H1 (cell line): Measurements from ENCODE around the gene FAM149A. TPM values are rescaled to one million over a fixed set of nuclear protein-coding genes. Genes with fewer than 3 reads are reported as not detected.

Source experiments
- CHD1 ChIP-seq: IDR thresholded peaks from 2 replicates; pipeline ENCODE4 v1.6.1; 2012; ENCODE audit warnings: low read depth, low read length, improper control_type of control experiment
- EGR1 ChIP-seq: IDR thresholded peaks from 2 replicates; pipeline ENCODE4 v1.6.1; 2011; ENCODE audit warnings: low read depth, low read length, borderline replicate concordance
- GABPA ChIP-seq: IDR thresholded peaks from 2 replicates; pipeline ENCODE4 v1.6.1; 2011; ENCODE audit warnings: mild to moderate bottlenecking, low read length, moderate library complexity, borderline replicate concordance; ENCODE audit not compliant: insufficient read depth
- KDM1A ChIP-seq: fragments of 200-600, 300-600 bp; sonication (generic); IDR thresholded peaks from 2 replicates; pipeline ENCODE4 v1.7.1; 2016; ENCODE audit warnings: mild to moderate bottlenecking, low read length, borderline replicate concordance
- POLR2AphosphoS5 ChIP-seq: IDR thresholded peaks from 2 replicates; pipeline ENCODE4 v1.6.1; 2011; ENCODE audit warnings: low read depth, low read length
- RNF2 ChIP-seq: fragments of 200-900, 300-1000 bp; sonication (generic); IDR thresholded peaks from 2 replicates; pipeline ENCODE4 v1.7.1; 2016; ENCODE audit warnings: borderline replicate concordance, low read depth, mild to moderate bottlenecking, antibody characterized with exemption, low read length; ENCODE audit not compliant: poor library complexity, severe bottlenecking; ENCODE audit errors: missing control alignments
- RXRA ChIP-seq: IDR thresholded peaks from 2 replicates; pipeline ENCODE4 v1.6.1; 2011; ENCODE audit warnings: low read depth, mild to moderate bottlenecking, low read length, moderate library complexity; ENCODE audit not compliant: insufficient read depth
- TAF1 ChIP-seq: IDR thresholded peaks from 2 replicates; pipeline ENCODE4 v1.6.1; 2011; ENCODE audit warnings: mild to moderate bottlenecking, low read depth, low read length
- polyA plus RNA-seq, 7 experiments: library from polyadenylated mRNA; depleted of rRNA in 3 of 7; stranded (reverse) in 5 of 7; unstranded in 2 of 7; fragments of >200 nt in 5 of 7; fragments of 200-250 nt in 2 of 7; gene quantifications; 1 replicate in 5 of 7; 2 replicates in 1 of 7; 4 replicates in 1 of 7; pipeline versions ENCODE4 v1.2.1 to v1.2.3, GENCODE V29; 2011 to 2013; ENCODE audit warnings: missing spikeins in 2 of 7, mixed read lengths in 2 of 7
- total RNA-seq: library from RNA; stranded (reverse); fragmentation: NEBNext Ultra II Directional; extraction: Animal tissue kit (Norgen Biotek cat#: 25700); gene quantifications from 2 replicates; pipeline ENCODE4 v1.2.1, GENCODE V29; 2021
- TF ChIP-seq, protein P1 (sequence below): fragments of 300-600 bp; sonication (generic); IDR thresholded peaks from 2 replicates; pipeline ENCODE4 v1.7.1; 2012; ENCODE audit warnings: low read length, moderate library complexity, mild to moderate bottlenecking, inconsistent platforms; ENCODE audit not compliant: insufficient replicate concordance

Gene FAM149A
- total and polyA plus RNA-seq, 2 of the 8 experiments (the other 6 are each of a cell fraction or from before 2014, with no cell fraction given) = 6.1 to 8.5 TPM

DNA sequence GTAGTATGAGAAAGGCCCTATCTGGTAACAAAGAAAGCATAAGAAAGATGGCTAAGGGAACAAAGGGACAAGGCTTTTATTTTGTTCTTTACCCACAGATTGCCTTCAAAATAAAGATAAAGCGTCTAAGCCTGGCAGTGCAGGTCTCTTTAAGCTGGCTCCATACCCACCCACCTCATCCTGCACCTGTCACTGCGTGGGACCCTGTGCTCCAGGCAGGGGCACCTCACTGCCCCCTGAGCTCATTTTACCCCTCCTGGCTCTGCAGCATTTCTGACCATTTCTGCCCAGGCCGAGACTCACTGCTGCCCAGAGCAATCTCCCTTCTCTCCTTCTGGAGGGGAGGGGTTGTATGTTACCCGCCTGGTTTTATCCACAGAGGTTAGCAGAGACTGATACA, 85.2 kb downstream of the FAM149A start (continued):
- TF ChIP-seq, protein P1, sequence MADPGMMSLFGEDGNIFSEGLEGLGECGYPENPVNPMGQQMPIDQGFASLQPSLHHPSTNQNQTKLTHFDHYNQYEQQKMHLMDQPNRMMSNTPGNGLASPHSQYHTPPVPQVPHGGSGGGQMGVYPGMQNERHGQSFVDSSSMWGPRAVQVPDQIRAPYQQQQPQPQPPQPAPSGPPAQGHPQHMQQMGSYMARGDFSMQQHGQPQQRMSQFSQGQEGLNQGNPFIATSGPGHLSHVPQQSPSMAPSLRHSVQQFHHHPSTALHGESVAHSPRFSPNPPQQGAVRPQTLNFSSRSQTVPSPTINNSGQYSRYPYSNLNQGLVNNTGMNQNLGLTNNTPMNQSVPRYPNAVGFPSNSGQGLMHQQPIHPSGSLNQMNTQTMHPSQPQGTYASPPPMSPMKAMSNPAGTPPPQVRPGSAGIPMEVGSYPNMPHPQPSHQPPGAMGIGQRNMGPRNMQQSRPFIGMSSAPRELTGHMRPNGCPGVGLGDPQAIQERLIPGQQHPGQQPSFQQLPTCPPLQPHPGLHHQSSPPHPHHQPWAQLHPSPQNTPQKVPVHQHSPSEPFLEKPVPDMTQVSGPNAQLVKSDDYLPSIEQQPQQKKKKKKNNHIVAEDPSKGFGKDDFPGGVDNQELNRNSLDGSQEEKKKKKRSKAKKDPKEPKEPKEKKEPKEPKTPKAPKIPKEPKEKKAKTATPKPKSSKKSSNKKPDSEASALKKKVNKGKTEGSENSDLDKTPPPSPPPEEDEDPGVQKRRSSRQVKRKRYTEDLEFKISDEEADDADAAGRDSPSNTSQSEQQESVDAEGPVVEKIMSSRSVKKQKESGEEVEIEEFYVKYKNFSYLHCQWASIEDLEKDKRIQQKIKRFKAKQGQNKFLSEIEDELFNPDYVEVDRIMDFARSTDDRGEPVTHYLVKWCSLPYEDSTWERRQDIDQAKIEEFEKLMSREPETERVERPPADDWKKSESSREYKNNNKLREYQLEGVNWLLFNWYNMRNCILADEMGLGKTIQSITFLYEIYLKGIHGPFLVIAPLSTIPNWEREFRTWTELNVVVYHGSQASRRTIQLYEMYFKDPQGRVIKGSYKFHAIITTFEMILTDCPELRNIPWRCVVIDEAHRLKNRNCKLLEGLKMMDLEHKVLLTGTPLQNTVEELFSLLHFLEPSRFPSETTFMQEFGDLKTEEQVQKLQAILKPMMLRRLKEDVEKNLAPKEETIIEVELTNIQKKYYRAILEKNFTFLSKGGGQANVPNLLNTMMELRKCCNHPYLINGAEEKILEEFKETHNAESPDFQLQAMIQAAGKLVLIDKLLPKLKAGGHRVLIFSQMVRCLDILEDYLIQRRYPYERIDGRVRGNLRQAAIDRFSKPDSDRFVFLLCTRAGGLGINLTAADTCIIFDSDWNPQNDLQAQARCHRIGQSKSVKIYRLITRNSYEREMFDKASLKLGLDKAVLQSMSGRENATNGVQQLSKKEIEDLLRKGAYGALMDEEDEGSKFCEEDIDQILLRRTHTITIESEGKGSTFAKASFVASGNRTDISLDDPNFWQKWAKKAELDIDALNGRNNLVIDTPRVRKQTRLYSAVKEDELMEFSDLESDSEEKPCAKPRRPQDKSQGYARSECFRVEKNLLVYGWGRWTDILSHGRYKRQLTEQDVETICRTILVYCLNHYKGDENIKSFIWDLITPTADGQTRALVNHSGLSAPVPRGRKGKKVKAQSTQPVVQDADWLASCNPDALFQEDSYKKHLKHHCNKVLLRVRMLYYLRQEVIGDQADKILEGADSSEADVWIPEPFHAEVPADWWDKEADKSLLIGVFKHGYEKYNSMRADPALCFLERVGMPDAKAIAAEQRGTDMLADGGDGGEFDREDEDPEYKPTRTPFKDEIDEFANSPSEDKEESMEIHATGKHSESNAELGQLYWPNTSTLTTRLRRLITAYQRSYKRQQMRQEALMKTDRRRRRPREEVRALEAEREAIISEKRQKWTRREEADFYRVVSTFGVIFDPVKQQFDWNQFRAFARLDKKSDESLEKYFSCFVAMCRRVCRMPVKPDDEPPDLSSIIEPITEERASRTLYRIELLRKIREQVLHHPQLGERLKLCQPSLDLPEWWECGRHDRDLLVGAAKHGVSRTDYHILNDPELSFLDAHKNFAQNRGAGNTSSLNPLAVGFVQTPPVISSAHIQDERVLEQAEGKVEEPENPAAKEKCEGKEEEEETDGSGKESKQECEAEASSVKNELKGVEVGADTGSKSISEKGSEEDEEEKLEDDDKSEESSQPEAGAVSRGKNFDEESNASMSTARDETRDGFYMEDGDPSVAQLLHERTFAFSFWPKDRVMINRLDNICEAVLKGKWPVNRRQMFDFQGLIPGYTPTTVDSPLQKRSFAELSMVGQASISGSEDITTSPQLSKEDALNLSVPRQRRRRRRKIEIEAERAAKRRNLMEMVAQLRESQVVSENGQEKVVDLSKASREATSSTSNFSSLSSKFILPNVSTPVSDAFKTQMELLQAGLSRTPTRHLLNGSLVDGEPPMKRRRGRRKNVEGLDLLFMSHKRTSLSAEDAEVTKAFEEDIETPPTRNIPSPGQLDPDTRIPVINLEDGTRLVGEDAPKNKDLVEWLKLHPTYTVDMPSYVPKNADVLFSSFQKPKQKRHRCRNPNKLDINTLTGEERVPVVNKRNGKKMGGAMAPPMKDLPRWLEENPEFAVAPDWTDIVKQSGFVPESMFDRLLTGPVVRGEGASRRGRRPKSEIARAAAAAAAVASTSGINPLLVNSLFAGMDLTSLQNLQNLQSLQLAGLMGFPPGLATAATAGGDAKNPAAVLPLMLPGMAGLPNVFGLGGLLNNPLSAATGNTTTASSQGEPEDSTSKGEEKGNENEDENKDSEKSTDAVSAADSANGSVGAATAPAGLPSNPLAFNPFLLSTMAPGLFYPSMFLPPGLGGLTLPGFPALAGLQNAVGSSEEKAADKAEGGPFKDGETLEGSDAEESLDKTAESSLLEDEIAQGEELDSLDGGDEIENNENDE = no peak
- no peak for TF ChIP-seq CHD1
- TF ChIP-seq KDM1A = no peak
- no peak for TF ChIP-seq POLR2AphosphoS5
- no peak for TF ChIP-seq RNF2
- no peak for TF ChIP-seq RXRA
- no peak for TF ChIP-seq TAF1
- no peak for TF ChIP-seq GABPA
- TF ChIP-seq EGR1 = no peak
